Measurements from ENCODE around the gene ZER1.

DNA sequence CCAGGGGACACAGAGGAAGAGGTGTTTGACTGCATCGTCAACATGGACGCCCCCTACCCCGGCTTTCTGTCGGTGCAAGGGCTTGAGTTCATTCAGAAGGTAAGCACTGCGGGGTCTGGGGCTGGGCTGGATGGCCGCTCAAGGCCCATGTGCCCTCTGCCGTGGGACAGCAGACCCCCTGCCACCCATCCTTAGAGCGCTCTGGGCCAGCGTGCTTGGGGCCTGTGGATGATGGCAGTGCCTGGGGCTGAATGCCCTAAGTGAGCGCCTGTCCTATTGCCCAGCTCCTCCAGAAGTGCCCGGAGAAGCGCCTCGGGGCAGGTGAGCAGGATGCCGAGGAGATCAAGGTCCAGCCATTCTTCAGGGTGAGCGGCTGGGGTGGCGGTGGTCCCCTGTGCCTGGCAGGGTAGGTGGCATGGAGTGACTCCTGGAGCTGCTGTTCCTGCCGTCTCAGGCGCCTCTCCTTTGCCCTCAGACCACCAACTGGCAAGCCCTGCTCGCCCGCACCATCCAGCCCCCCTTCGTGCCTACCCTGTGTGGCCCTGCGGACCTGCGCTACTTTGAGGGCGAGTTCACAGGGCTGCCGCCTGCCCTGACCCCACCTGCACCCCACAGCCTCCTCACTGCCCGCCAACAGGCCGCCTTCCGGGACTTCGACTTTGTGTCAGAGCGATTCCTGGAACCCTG lies 51.7 kb downstream of the ZER1 start:
- TF ChIP-seq SUZ12 (IDR thresholded peaks at IDR 0.05; ENCODE audit: extremely low read depth, insufficient read depth, insufficient read length), result no peak
- no peak for TF ChIP-seq YY1 (IDR thresholded peaks at IDR 0.05; ENCODE audit: insufficient read depth, insufficient read length)

Measured in NT2/D1 (cell line).